Inflammatory macrophage treated with lipopolysaccharide for 1 hour (primary cell): ENCODE results near the gene CYP2C9.
"Not testable (repeated sequence)": the region's sequence is repeated elsewhere in the genome, so short reads cannot be mapped to it uniquely, and the experiment has no call there.

Source experiments
- DNase-seq, 2 donors: peaks; one replicate each; pipeline ENCODE4 v3.0.0-alpha.2; 2020 to 2022

Gene CYP2C9

GRCh38 chr10:94938383-94938782 lies at the start of gene CYP2C9:
Gene CYP2C9 (plus strand): TSS chr10:94938658. CDS start chr10:94938683, 25 bp downstream.
- no peak for DNase-seq

DNA sequence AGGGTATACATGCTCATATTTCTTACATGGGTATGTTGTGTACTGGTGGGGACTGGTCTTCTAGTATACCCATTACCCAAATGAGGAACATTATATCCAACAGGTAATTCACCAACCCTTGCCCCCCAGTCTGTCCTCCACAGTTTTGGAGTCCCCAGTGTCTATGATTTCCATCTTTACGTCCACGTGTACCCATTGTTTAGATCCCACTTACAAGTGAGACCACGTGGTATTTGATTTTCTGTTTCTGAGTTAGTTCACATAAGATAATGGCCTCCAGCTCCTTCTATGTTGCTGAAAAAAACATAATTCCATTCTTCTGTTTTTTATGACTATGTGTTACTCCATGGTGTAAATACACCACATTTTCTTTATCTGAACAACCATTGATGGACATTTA lies 49.3 kb upstream of the CYP2C9 start:
- no peak for DNase-seq

DNA sequence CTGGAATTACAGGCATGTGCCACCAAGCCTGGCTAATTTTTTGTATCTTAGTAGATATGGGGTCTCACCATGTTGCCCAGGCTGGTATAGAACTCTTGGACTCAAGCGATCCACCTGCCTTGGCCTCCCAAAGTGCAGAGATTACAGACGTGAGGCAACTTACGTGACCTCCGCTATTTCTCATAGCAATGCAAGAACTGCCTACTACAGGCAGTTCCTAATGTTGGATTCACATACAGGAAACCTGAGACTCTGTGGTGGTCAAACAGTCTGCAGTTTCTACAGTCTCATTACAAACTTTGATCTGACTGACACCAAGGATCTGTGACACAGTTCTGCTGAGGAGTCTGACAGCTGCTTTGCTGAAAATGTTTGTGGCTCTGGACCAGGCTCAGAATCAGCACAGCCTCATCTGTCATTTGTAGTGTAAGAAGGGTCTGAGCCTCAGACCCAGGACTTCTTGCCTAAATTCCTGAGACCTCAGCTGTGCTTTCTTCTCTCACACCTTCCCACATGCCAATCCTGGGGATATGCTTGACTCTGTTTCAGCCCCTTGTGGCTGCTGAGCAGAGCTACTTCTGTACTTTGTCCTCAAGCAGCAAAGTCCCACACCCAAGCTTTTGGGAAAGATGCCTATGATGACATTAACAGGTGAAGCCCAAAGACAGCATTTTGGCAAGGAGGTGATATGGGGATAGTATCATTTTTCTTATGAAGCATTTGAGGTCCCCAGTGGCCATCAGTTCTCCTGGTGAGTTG lies 48.0 kb upstream of the CYP2C9 start:
- no peak for DNase-seq

DNA sequence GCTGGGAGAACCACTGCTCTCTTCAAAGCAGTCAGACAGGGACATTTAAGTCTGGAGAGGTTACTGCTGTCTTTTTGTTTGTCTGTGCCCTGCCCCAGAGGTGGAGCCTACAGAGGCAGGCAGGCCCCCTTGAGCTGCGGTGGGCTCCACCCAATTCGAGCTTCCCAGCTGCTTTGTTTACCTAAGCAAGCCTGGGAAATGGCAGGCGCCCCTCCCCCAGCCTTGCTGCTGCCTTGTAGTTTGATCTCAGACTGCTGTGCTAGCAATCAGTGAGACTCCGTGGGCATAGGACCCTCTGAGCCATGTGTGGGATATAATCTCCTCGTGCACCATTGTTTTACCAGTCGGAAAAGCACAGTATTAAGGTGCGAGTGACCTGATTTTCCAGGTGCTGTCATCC lies 40.0 kb upstream of the CYP2C9 start:
- DNase-seq, result not testable (repeated sequence)

GRCh38 chr10:94902080-94902479 lies 36.4 kb upstream of the CYP2C9 start:
- DNase-seq, result no peak

DNA sequence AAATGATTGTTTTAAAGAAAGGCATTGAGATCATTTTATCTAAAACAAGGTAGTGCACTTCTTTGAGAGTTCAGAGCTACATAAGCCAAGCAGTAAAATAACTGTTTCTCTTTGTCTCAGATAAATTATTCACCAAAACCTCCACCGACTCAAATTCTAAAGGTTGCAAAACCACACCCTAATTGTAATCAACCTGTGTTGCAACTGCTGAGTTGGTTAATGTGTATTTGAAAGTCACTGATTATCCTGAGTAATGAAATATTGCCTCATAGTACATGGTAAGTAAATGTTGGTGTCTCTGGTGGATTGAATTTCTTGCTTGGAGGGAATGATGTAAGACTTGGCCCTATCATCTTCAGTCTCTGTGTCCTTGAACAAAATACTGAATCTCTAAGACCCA lies 35.9 kb upstream of the CYP2C9 start:
- DNase-seq, result no peak

DNA sequence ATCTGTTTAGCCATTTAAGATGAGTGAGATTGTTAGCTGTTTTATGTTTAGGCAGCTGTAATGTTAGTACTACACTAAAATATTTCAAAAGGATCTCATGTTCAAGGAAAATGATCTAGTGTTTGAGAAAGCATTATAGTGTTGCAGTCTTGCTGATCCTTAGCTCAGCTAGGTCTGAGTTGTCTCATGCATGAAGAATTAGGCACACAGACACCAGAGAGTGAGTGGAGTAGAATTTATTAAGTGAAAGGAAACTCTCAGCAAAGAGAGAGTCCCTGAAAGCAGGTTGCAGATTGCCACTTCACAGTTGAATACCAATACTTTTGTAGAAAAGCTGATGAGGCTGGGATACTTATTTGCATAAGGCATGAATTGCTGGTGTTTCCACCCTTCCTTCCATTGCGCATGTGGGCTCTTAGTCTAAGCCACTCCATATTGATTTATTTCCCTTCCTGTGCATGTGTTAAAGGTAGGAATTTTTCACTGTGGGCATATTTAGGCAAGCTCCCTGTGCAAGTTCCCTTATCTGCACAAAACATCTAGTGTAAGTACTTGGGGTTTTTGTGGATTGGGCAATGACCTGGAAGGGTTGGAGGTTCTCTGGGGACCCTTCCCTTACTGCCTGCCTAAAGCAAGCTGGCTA lies 33.8 kb upstream of the CYP2C9 start:
- not testable (repeated sequence) for DNase-seq

GRCh38 chr10:94916423-94916822 lies 22.0 kb upstream of the CYP2C9 start:
- DNase-seq, result no peak

DNA sequence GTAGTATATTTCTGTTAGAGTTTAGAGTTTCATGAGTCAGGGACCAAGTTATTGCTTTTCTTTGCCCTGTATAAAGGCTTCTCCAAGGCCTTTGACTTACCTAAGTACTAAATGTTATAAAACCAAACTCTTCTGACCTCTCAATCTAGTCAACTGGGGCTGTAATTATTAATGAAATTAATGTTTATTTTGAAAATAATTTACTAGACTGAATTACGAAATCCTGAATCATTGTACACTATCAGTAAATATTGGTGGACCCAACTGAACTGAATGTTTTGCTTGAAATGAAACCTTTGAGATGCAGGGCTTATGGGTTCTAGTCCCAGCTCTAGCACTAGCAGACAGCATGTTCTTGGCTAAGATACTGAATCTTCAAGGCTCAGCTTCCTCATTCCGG lies 1.7 kb upstream of the CYP2C9 start:
- DNase-seq, result no peak

DNA sequence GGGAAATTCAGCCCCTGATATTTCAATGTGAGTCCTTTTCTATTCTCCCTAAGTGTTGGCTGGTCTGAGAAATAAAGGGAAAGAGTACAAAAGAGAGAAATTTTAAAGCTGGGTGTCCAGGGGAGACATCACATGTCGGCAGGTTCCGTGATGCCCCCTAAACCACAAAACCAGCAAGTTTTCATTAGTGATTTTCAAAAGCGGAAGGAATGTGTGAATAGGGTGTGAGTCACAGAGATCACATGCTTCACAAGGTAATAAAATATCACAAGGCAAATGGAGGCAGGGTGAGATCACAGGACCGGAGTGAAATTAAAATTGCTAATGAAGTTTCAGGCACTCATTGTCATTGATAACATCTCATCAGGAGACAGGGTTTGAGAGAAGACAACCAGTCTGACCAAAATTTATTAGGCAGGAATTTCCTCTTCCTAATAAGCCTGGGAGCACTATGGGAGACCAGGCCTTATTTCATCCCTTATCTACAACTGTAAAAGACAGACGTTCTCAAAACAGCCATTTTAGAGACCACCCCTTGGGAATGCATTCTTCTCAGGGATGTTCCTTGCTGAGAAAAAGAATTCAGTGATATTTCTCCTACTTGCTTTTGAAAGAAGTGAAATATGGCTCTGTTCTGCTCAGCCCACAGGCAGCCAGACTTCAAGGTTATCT lies 5.1 kb downstream of the CYP2C9 start:
- not testable (repeated sequence) for DNase-seq

- not testable (repeated sequence) for DNase-seq
Measured at GRCh38 chr10:94946181-94946580, 7.7 kb downstream of the CYP2C9 start.

DNA sequence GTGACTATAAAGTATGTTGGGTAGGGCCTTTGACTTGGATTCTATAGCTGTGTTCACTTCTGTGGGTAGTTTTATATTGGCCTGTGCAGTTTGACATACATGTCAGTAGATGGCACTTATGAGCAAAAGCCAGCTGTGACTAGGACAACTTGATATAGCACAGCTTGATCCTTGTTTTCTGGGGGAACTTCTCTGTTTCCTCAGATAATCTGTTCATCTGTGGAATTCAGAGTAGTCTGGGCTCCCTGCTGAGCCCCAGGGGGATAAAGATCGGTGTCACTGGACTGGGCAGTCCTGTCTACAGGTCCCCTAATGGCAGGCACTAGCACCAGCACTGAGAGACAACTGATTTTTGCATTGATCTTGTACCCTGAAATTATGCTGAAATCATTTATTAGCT lies 25.4 kb downstream of the CYP2C9 start:
- peak in 1 of 2 donors; percentile 1 for DNase-seq

DNA sequence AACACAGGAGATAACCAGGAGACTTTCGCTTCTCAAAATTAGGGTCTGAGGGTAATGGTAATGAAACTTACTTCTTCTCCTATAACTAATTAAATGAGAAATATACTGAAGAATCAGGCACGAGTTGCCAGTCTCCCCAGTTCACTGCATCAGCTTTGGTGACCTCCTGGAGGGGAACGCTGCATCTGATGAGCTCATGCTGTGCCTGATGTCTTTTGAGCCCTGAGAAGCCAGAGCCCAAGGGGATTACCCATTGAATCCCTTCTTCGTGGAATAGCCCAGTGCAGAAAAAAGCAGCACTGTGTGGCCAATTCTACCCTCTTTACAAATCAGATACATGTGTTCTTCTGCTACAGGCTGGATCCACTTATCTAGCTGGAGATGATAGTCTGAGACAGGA lies 45.1 kb downstream of the CYP2C9 start:
- no peak for DNase-seq

GRCh38 chr10:94989192-94989591 lies 50.7 kb downstream of the CYP2C9 start:
- no peak for DNase-seq

DNA sequence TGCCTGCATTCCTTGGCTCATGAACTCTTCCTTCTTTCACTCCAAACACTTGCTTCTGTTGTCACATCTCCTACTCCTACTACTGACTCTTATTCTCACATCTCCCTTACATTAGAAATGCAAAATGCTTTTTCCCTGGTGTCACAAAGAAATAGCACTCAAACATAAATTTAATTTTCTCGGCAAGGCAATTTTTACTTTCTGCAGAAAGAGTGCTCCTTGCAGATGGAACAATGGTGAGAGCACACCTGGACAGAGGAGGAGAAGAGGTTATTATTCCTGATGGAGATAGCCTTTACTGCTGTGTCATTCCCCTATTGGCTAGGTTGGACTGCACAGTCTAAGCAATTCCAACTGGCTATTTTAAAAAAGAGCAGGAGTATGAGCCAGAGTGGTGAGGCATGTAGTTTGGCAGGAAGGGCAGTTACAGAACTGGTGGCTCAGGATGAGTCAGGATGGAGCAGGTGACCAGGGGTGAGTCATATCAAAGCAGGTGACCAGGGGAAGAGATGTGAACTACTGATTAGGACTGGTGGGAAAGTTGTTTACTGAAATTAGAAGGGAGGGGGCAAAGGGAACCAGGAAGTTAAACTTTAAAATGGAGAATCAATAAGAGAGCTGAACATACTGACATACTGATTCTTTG lies 52.9 kb downstream of the CYP2C9 start:
- no peak for DNase-seq

DNA sequence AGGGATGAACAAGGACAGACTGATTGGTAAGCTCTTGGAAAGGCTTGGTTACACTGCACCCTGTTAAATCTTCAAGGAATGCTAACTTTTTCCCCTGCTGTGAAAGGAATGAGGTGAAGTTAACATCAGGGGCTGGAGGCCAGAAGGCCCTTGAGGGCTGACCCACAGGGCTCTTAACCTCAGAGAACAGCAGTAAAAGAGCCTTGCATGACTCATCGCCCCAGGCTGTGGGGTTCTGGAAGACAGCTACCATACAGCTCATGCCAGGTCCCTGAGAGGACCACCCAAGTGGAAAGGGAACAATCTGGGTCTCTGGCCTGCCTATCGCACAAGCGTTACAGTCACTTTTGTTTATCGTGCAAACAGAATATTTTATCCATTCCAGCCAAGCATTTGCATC lies 54.4 kb downstream of the CYP2C9 start:
- DNase-seq, result no peak

GRCh38 chr10:94997741-94998174 lies 59.3 kb downstream of the CYP2C9 start:
- DNase-seq, result no peak

- no peak for DNase-seq
Measured at GRCh38 chr10:95026461-95026860, 88.0 kb downstream of the CYP2C9 start.

- DNase-seq, result no peak
Measured at GRCh38 chr10:95031656-95032055, 93.2 kb downstream of the CYP2C9 start.

- DNase-seq, result no peak
Measured at GRCh38 chr10:95034401-95034800, 95.9 kb downstream of the CYP2C9 start.

DNA sequence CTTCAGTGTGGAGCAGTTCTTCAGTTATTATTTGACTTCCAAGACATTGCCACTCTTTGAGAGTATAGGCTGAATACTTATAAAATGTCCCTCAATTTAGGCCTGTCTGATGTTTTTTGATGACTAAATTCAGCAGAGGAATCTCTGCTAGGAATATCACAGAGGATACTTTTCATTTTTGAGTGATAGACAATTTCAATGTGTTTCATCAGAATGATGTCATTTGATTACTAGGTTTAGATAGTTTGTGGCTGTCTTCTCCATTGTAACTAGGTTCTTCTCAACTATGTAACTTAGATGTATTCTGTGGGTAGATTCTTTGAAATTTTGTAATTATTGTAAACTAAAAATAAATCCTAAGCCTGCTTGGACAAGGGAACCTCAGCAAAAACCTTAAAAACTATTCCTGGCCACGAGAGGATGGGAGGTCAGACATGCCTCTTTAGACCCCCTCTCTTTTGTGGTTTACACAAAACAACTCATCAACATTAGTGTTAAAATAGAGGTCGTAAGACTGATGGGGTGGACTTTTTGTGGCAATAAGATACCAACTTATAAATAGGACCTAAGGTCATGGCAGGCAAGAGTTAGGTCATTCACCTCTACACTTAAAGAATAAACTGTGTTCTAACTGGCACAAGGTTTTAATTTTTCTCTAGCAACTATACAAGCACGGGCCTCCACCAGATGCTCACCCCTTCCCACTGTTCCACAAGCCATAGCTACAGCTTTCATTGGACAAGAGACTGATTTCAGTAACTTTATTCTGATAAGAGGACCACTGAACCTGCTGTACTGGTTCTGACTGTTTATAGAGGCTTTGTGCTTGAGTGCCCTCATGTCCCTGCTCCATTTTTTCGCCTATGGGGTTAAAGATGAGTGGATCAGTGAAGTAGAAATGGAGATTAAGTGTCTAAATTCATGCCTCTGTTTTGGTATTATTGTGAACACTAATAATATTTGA lies 97.2 kb downstream of the CYP2C9 start:
- no peak for DNase-seq

GRCh38 chr10:95039281-95039680 lies 100.8 kb downstream of the CYP2C9 start:
- DNase-seq, result no peak
